ENCODE measurements around the gene BTBD2. TPM values are rescaled to one million over a fixed set of nuclear protein-coding genes. Genes with fewer than 3 reads are reported as not detected.
A peak's percentile ranks its signal among the peaks of the same experiment; 100 is the strongest.

BTBD2 gene
- polyA plus RNA-seq, 3 donors, result 2.8 to 36.0 (median 3.3) TPM

GRCh38 chr19:1935484-1936208, 79.9 kb downstream of the BTBD2 start:
- TF ChIP-seq, protein P1, sequence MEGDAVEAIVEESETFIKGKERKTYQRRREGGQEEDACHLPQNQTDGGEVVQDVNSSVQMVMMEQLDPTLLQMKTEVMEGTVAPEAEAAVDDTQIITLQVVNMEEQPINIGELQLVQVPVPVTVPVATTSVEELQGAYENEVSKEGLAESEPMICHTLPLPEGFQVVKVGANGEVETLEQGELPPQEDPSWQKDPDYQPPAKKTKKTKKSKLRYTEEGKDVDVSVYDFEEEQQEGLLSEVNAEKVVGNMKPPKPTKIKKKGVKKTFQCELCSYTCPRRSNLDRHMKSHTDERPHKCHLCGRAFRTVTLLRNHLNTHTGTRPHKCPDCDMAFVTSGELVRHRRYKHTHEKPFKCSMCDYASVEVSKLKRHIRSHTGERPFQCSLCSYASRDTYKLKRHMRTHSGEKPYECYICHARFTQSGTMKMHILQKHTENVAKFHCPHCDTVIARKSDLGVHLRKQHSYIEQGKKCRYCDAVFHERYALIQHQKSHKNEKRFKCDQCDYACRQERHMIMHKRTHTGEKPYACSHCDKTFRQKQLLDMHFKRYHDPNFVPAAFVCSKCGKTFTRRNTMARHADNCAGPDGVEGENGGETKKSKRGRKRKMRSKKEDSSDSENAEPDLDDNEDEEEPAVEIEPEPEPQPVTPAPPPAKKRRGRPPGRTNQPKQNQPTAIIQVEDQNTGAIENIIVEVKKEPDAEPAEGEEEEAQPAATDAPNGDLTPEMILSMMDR (IDR thresholded peaks at IDR 0.05), result no peak
- peak; percentile 61 to 72 (median 65) for DNase-seq
- Histone ChIP-seq H3K9ac (ENCODE audit: insufficient read depth, low read length, poor library complexity, severe bottlenecking) (no peak overlapping the region), H3K27me3 (ENCODE audit: control insufficient read depth in 2 of 2, insufficient read depth in 2 of 2, low read length in 2 of 2) (peaks cover 0 to 4% of the 10 kb centered on the region in 2 donors), H3K4me3 (replicated peaks in 1 of 3; ENCODE audit: low read depth in 2 of 3, low read length in 3 of 3) (no peak overlapping the region), H3K27ac (ENCODE audit: low read depth in 1 of 2, low read length in 2 of 2) (no peak overlapping the region), H4K20me1 (ENCODE audit: insufficient read depth, low read length) (no peaks in the 10 kb centered on the region), H3K79me2 (ENCODE audit: insufficient read depth, low read length) (no peaks in the 10 kb centered on the region), H3K9me3 (replicated peaks in 1 of 2; ENCODE audit: control insufficient read depth in 1 of 2, insufficient read depth in 1 of 2, low read length in 2 of 2) (peaks cover 0 to 24% of the 10 kb centered on the region in 2 donors), H3K36me3 (replicated peaks in 1 of 2; ENCODE audit: control insufficient read depth in 1 of 2, insufficient read depth in 2 of 2, low read length in 2 of 2) (no peaks in the 10 kb centered on the region), H2AFZ (ENCODE audit: insufficient read depth, low read depth, low read length, poor library complexity, severe bottlenecking) (no peak overlapping the region), H3K4me2 (replicated peaks; ENCODE audit: extremely low read depth, low read length, poor library complexity, severe bottlenecking) (no peak overlapping the region), H3K4me1 (ENCODE audit: control insufficient read depth in 1 of 2, insufficient read depth in 2 of 2, low read length in 2 of 2) (peaks cover 9 to 24% of the 10 kb centered on the region in 2 donors)
- Mint-ChIP-seq H3K27me3 (ENCODE audit: low read depth in 3 of 3) (peaks cover 6 to 17% (median 12%) of the 10 kb centered on the region in 3 donors), H3K4me1 (peaks cover 26% of the 10 kb centered on the region), H3K4me3 (no peak overlapping the region), H3K27ac (peak overlapping the region in 6 of 7 donors; percentile 15 to 83 (median 70)), H3K9me3 (peaks cover 9 to 19% (median 16%) of the 10 kb centered on the region in 7 donors), H3K36me3 (peaks cover 0 to 4% of the 10 kb centered on the region in 2 donors)
- intact Hi-C loops (cut with micrococcal nuclease), result no loop called here
- WGBS (ENCODE audit: insufficient coverage), result 79% methylated on average over 11 of the region's 11 CpGs

Small RNAs within 50 kb of the gene (small RNA-seq; reads per million reads assigned to genes)
- gene AC007136.1 (ENCODE audit: insufficient read length, low read depth), result not detected

Other genes starting within 250 kb of the BTBD2 start
- 1 to 10 TPM; 1.6 to 8.2 (median 1.8) TPM for gene ATP8B3, start 203.4 kb downstream of the BTBD2 start, polyA plus RNA-seq
- gene REXO1, start 167.2 kb downstream of the BTBD2 start, polyA plus RNA-seq, result 10 to 100 TPM in 1 of 3 donors, 1 to 10 TPM in 2; 2.8 to 60.8 (median 3.0) TPM
- gene KLF16, start 152.1 kb downstream of the BTBD2 start, polyA plus RNA-seq, result 10 to 100 TPM in 1 of 3 donors, under 1 TPM in 2; 0.51 to 23.3 (median 0.67) TPM
- gene ABHD17A, start 130.2 kb downstream of the BTBD2 start, polyA plus RNA-seq, result 10 to 100 TPM; 69.8 to 96.1 (median 79.0) TPM
- 1 to 10 TPM; 2.7 to 3.2 (median 3.1) TPM for gene ADAT3, start 110.3 kb downstream of the BTBD2 start, polyA plus RNA-seq
- 10 to 100 TPM; 11.9 to 39.4 (median 15.4) TPM for gene SCAMP4, start 110.3 kb downstream of the BTBD2 start, polyA plus RNA-seq
- gene CSNK1G2, start 74.5 kb downstream of the BTBD2 start, polyA plus RNA-seq, result 100 to 1,000 TPM in 1 of 3 donors, 10 to 100 TPM in 2; 10.8 to 215 (median 20.3) TPM
- gene MKNK2, start 35.5 kb upstream of the BTBD2 start, polyA plus RNA-seq, result 100 to 1,000 TPM in 1 of 3 donors, 10 to 100 TPM in 2; 16.9 to 333 (median 21.8) TPM
- 100 to 1,000 TPM in 1 of 3 donors, 10 to 100 TPM in 2; 60.5 to 179 (median 96.3) TPM for gene MOB3A, start 80.6 kb upstream of the BTBD2 start, polyA plus RNA-seq
- gene IZUMO4, start 81.2 kb upstream of the BTBD2 start, polyA plus RNA-seq, result 10 to 100 TPM in 1 of 3 donors, under 1 TPM in 2; 0.41 to 17.5 (median 0.80) TPM
- gene AP3D1, start 135.9 kb upstream of the BTBD2 start, polyA plus RNA-seq, result 100 to 1,000 TPM in 1 of 3 donors, 10 to 100 TPM in 1, 1 to 10 TPM in 1; 9.6 to 105 (median 12.4) TPM
- gene DOT1L, start 148.2 kb upstream of the BTBD2 start, polyA plus RNA-seq, result 10 to 100 TPM in 1 of 3 donors, under 1 TPM in 2; 0.32 to 18.2 (median 0.75) TPM
- 10 to 100 TPM; 62.1 to 90.0 (median 69.0) TPM for gene PLEKHJ1, start 220.6 kb upstream of the BTBD2 start, polyA plus RNA-seq
- gene SF3A2, start 221.1 kb upstream of the BTBD2 start, polyA plus RNA-seq, result 10 to 100 TPM in 2 of 3 donors, 1 to 10 TPM in 1; 8.0 to 70.8 (median 11.6) TPM
- gene AMH, start 233.6 kb upstream of the BTBD2 start, polyA plus RNA-seq, result under 1 TPM in 1 of 3 donors, not detected in 2; 0.12 TPM
- under 1 TPM in 2 of 3 donors, not detected in 1; 0.38 to 0.50 TPM for gene JSRP1, start 240.7 kb upstream of the BTBD2 start, polyA plus RNA-seq